Measurements from ENCODE around the gene COPA. TPM values are rescaled to one million over a fixed set of nuclear protein-coding genes. Genes with fewer than 3 reads are reported as not detected.

Gene COPA
- total and polyA plus RNA-seq, 2 donors from 2014 or later, result 50.1 to 160 TPM

DNA sequence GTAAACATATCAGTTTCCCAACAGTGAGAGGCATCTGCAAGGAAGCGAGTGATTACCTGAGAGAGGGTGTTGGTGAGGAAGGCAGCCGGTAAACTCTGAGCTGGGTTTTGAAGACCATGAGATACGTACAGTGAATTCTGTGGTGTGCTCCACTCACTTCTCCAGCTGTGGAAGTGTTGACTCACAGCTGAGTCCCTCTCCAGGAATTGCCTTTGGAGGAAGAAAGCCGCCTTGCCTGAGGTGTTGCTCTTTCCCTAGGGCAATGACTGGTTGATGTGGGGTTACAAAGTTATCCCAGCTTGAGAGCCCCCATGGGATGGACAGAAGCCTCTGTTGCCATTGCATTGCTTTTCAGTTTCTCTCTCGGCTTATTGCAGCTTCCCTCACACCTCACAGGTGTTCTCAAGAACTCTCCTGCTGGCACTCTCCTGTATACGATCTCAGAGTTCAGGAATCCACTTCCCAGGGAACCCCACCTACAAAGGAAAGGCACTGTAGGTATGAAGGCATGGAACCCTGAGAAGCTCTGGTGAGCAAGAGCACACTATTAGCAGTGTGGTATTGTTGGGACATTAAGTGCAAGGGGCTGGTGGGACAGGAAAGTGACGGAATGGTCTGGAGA is 34.6 kb upstream of the COPA start:
- Histone ChIP-seq H3K36me3 (ENCODE audit: control insufficient read depth in 2 of 3, insufficient read depth in 3 of 3, low read length in 3 of 3) (no peaks in the 10 kb centered on the region), H3K4me3 (ENCODE audit: low read length in 3 of 3) (no peak overlapping the region), H3K4me1 (ENCODE audit: control insufficient read depth in 2 of 3, insufficient read depth in 2 of 3, low read depth in 1 of 3, low read length in 3 of 3) (peaks cover 0 to 9% (median 0%) of the 10 kb centered on the region in 3 donors), H3K27ac (ENCODE audit: low read depth in 2 of 2, low read length in 2 of 2) (no peak overlapping the region), H3K9ac (ENCODE audit: low read length in 3 of 3) (no peak overlapping the region), H3K9me3 (ENCODE audit: control insufficient read depth in 2 of 3, insufficient read depth in 1 of 3, low read length in 3 of 3) (no peaks in the 10 kb centered on the region), H3K27me3 (ENCODE audit: control insufficient read depth, insufficient read depth, low read length) (no peaks in the 10 kb centered on the region)
- intact Hi-C loops (cut with DNase I), result no loop called here
- FAIRE-seq, result no peak
- TF ChIP-seq, protein P1, sequence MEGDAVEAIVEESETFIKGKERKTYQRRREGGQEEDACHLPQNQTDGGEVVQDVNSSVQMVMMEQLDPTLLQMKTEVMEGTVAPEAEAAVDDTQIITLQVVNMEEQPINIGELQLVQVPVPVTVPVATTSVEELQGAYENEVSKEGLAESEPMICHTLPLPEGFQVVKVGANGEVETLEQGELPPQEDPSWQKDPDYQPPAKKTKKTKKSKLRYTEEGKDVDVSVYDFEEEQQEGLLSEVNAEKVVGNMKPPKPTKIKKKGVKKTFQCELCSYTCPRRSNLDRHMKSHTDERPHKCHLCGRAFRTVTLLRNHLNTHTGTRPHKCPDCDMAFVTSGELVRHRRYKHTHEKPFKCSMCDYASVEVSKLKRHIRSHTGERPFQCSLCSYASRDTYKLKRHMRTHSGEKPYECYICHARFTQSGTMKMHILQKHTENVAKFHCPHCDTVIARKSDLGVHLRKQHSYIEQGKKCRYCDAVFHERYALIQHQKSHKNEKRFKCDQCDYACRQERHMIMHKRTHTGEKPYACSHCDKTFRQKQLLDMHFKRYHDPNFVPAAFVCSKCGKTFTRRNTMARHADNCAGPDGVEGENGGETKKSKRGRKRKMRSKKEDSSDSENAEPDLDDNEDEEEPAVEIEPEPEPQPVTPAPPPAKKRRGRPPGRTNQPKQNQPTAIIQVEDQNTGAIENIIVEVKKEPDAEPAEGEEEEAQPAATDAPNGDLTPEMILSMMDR (IDR thresholded peaks at IDR 0.05; ENCODE audit: borderline replicate concordance, extremely low read depth, insufficient read depth), result no peak
- no peak for DNase-seq

DNA sequence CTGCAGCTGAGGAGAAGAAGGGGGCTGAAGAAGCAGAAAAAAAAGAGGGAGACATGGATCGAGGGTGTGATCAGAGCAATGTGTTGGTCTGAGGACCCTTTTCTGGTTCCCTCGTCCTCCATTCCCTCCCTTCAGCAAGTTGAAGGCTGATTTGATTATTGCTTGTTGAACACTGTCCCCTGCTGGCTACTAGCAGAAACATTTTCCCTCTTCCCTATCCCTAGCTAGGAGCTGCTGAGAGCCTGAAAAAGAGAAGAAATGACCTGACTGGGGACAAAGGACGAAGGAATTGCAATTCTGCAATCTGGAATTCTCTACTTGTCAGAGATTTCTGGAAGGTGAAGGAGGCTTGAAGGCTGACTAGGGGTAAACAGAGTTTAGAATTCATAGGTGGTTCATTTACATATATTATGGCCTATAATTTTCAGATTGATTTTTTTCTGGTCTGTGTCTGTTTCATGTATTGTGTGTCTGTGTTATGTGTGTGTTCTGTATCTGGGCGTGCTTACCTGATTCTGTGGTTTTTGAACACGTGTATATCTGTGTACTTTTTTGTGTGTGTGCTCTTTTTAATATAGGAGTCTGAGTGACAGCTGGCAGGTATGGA is 33.6 kb upstream of the COPA start:
- FAIRE-seq, result peak; percentile 15
- TF ChIP-seq, protein P1 (IDR thresholded peaks at IDR 0.05; ENCODE audit: borderline replicate concordance, extremely low read depth, insufficient read depth), result peak; percentile 98
- no peaks in the 10 kb centered on the region for H3K9me3 ChIP-seq (ENCODE audit: control insufficient read depth in 2 of 3, insufficient read depth in 1 of 3, low read length in 3 of 3)
- no peak overlapping the region for H3K9ac ChIP-seq (ENCODE audit: low read length in 3 of 3)
- H3K27me3 ChIP-seq (ENCODE audit: control insufficient read depth, insufficient read depth, low read length), result no peaks in the 10 kb centered on the region
- no peaks in the 10 kb centered on the region for H3K36me3 ChIP-seq (ENCODE audit: control insufficient read depth in 2 of 3, insufficient read depth in 3 of 3, low read length in 3 of 3)
- intact Hi-C loops (cut with DNase I), result no loop called here
- peak in 3 of 5 donors; percentile 54 to 84 (median 80) for DNase-seq
- no peak overlapping the region for H3K27ac ChIP-seq (ENCODE audit: low read depth in 2 of 2, low read length in 2 of 2)
- H3K4me3 ChIP-seq (ENCODE audit: low read length in 3 of 3), result no peak overlapping the region
- peaks cover 0 to 9% (median 0%) of the 10 kb centered on the region in 3 donors for H3K4me1 ChIP-seq (ENCODE audit: control insufficient read depth in 2 of 3, insufficient read depth in 2 of 3, low read depth in 1 of 3, low read length in 3 of 3)

DNA sequence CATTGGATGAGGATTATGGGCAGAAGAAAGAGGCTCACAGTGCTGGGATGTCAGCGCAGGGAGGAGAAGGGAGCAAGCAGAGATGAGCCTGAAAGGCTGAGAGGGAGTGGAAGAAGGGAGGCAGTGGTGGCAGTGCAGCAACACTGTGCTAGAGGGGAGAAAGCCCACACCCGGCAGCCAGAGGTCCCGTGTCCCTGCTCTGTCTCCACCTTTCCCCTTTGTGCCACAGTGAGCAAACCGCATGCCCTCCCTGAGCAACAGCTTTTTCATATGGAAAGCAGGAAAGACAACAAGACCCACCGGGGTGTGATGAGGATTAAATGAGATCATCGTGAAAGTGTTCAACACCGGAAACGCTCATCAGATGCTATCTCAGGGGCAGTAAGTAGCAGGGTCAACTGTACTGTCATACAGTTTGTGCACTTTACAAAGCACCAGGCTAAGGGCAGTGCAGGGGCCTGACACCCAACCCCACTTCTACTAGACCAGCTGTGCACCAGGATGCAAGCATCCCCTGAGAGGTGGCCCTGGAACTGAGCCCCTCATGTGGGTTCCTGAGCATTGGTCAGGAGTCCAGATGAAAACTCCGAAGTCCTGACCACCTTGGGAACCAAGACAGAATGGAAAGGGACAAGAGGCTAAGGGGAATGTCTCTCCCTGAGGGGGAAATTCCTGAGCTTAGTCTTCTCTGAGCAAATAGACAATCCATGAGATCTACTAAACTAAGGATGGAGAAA is 32.9 kb upstream of the COPA start:
- Histone ChIP-seq H3K9me3 (ENCODE audit: control insufficient read depth in 2 of 3, insufficient read depth in 1 of 3, low read length in 3 of 3) (no peaks in the 10 kb centered on the region), H3K36me3 (ENCODE audit: control insufficient read depth in 2 of 3, insufficient read depth in 3 of 3, low read length in 3 of 3) (no peaks in the 10 kb centered on the region), H3K4me3 (ENCODE audit: low read length in 3 of 3) (no peak overlapping the region), H3K27me3 (ENCODE audit: control insufficient read depth, insufficient read depth, low read length) (no peaks in the 10 kb centered on the region), H3K9ac (ENCODE audit: low read length in 3 of 3) (no peak overlapping the region), H3K27ac (ENCODE audit: low read depth in 2 of 2, low read length in 2 of 2) (no peak overlapping the region), H3K4me1 (ENCODE audit: control insufficient read depth in 2 of 3, insufficient read depth in 2 of 3, low read depth in 1 of 3, low read length in 3 of 3) (peaks cover 0 to 9% (median 0%) of the 10 kb centered on the region in 3 donors)
- intact Hi-C loops (cut with DNase I), result no loop called here
- DNase-seq, result peak in 2 of 5 donors; percentile 8 to 22
- TF ChIP-seq, protein P1 (IDR thresholded peaks at IDR 0.05; ENCODE audit: borderline replicate concordance, extremely low read depth, insufficient read depth), result no peak
- no peak for FAIRE-seq
